ENCODE measurements around the gene BCKDHB.

DNA sequence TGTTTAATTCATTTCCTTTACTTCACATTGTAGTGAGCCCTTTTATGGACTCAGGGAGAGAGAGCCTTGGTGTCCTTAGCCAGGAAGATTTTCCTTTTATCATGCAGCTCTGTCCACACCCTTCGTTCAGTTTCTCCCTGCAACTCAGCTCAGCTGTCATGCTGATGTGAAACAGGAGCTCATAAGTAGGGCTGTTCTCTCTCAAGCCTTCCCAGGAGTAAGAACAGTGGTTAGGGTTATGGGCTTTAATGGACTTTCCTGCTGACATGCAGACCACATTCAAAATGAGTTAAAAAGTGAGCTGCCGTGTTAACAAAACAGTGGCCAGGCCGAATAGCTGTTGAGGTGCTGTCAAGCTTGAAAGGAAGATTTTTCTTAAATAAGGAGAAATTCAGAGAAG lies 104.1 kb downstream of the BCKDHB start:
- no peak for TF ChIP-seq EZH2 (IDR thresholded peaks at IDR 0.05; ENCODE audit: borderline replicate concordance, low read depth, low read length, poor library complexity, severe bottlenecking)
- TF ChIP-seq, protein P1, sequence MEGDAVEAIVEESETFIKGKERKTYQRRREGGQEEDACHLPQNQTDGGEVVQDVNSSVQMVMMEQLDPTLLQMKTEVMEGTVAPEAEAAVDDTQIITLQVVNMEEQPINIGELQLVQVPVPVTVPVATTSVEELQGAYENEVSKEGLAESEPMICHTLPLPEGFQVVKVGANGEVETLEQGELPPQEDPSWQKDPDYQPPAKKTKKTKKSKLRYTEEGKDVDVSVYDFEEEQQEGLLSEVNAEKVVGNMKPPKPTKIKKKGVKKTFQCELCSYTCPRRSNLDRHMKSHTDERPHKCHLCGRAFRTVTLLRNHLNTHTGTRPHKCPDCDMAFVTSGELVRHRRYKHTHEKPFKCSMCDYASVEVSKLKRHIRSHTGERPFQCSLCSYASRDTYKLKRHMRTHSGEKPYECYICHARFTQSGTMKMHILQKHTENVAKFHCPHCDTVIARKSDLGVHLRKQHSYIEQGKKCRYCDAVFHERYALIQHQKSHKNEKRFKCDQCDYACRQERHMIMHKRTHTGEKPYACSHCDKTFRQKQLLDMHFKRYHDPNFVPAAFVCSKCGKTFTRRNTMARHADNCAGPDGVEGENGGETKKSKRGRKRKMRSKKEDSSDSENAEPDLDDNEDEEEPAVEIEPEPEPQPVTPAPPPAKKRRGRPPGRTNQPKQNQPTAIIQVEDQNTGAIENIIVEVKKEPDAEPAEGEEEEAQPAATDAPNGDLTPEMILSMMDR (conservative IDR thresholded peaks at IDR 0.05; ENCODE audit: low read depth, low read length): no peak
